BJ (cell line): Measurements from ENCODE around the gene CDHR3. TPM values are rescaled to one million over a fixed set of nuclear protein-coding genes. Genes with fewer than 3 reads are reported as not detected.

Experiments
- CTCF ChIA-PET: fragments of 350-600 bp; formaldehyde crosslinking; extraction: SDS; loops from one replicate; lab custom pipeline; 2021; ENCODE audit warnings: antibody characterized with exemption, inconsistent platforms; lab: Yijun Ruan, JAX
- POLR2A ChIA-PET: fragments of 300-600 bp; sonication (Branson Sonifier 250); formaldehyde crosslinking; extraction: SDS; loops from one replicate; lab custom pipeline; 2021; ENCODE audit warnings: antibody characterized with exemption; lab: Charles Lee
- DNase-seq: peaks from one replicate; pipeline ENCODE4 v3.0.0-alpha.2; 2011; ENCODE audit warnings: low read depth
- H3K27me3 ChIP-seq: 2 replicates; pipeline ENCODE4 v1.6.0; 2011; ENCODE audit warnings: low read length; ENCODE audit not compliant: control insufficient read depth, insufficient read depth
- H3K36me3 ChIP-seq: 2 replicates; pipeline ENCODE4 v1.5.1; 2011; ENCODE audit warnings: low read length; ENCODE audit not compliant: control insufficient read depth, insufficient read depth
- H3K4me3 ChIP-seq: 2 replicates; pipeline ENCODE4 v1.5.1; 2011; ENCODE audit warnings: low read depth, mild to moderate bottlenecking, control low read depth, low read length
- polyA plus RNA-seq: library from polyadenylated mRNA; depleted of rRNA; stranded (reverse); fragments of >200 nt; gene quantifications from 2 replicates; pipeline ENCODE4 v1.2.3, GENCODE V29; 2011
- TF ChIP-seq, protein P1 (sequence below): IDR thresholded peaks from 2 replicates; pipeline ENCODE4 v1.5.1; 2011; ENCODE audit warnings: low read depth, mild to moderate bottlenecking, control low read depth, inconsistent platforms, low read length, moderate library complexity; ENCODE audit not compliant: insufficient read depth

CDHR3 gene
- polyA plus RNA-seq, 1 experiment, result 2.9 TPM

DNA sequence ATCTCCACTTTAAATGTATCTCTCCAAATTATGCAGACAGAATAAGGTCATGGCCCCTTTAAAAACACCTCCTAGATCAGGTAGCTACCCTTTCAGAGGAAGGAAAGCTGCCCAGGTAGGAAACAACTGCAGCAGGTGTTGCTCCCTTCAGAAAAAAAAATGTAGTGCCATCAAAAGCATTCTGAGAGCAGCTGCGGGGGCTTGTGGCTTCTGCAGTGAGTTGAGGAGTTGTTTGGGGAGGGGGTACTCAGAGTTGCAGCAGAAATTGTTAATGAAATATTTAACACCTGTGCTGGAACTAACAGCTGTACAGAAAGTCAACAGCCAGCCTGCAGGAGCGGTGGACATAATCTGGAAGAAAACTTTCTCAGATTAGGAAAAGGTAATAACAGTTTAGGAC, 24.0 kb downstream of the CDHR3 start:
- POLR2A ChIA-PET, result no interaction called here
- CTCF ChIA-PET, result interaction anchor here (0.7 kb wide), 1 partner anchor 10 kb away, joined by 3 read pairs; no protein-coding TSS in a partner anchor
- peaks cover 13% of the 10 kb centered on the region for H3K27me3 ChIP-seq
- no peak overlapping the region for H3K4me3 ChIP-seq
- TF ChIP-seq, protein P1, sequence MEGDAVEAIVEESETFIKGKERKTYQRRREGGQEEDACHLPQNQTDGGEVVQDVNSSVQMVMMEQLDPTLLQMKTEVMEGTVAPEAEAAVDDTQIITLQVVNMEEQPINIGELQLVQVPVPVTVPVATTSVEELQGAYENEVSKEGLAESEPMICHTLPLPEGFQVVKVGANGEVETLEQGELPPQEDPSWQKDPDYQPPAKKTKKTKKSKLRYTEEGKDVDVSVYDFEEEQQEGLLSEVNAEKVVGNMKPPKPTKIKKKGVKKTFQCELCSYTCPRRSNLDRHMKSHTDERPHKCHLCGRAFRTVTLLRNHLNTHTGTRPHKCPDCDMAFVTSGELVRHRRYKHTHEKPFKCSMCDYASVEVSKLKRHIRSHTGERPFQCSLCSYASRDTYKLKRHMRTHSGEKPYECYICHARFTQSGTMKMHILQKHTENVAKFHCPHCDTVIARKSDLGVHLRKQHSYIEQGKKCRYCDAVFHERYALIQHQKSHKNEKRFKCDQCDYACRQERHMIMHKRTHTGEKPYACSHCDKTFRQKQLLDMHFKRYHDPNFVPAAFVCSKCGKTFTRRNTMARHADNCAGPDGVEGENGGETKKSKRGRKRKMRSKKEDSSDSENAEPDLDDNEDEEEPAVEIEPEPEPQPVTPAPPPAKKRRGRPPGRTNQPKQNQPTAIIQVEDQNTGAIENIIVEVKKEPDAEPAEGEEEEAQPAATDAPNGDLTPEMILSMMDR, result no peak
- no peaks in the 10 kb centered on the region for H3K36me3 ChIP-seq
- no peak for DNase-seq

- TF ChIP-seq, protein P1, result no peak
- DNase-seq, result no peak
- CTCF ChIA-PET, result interaction anchor here (0.9 kb wide), 1 partner anchor 328 kb away, joined by 3 read pairs; no protein-coding TSS in a partner anchor
- peaks cover 13% of the 10 kb centered on the region for H3K27me3 ChIP-seq
- POLR2A ChIA-PET, result no interaction called here
- no peaks in the 10 kb centered on the region for H3K36me3 ChIP-seq
- no peak overlapping the region for H3K4me3 ChIP-seq
These were observed 25.2 kb downstream of the CDHR3 start for GRCh38 chr7:105988276-105988675.

- ChIA-PET POLR2A (no interaction called here), CTCF (interaction anchor here (0.9 to 1.8 kb wide), 4 partner anchors 13 to 329 kb away, joined by 3 to 10 read pairs (median 4); no protein-coding TSS in a partner anchor)
- DNase-seq, result no peak
- H3K36me3 ChIP-seq, result no peaks in the 10 kb centered on the region
- H3K4me3 ChIP-seq, result no peak overlapping the region
- peaks cover 10% of the 10 kb centered on the region for H3K27me3 ChIP-seq
- TF ChIP-seq, protein P1, result no peak
These were observed 26.1 kb downstream of the CDHR3 start for GRCh38 chr7:105989191-105989590.

DNA sequence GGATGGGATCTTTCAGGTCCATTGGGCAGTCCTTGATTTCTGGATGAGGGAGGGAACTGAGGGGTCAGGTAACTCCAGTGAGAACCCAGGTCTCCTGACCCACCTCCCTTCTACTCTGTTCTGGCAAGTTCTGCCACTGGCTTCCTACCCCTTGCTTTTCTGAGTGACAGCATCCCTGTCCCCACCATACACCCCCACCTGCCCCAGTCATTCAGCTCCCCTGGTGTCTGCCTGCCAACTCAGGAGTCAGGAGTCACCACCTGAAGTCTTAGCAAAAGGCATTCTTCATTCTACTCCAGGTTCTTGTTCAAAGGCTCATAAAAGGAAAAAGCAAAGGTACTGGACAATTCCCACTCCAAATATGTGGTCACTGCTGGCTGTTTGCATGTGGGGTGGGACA, 26.6 kb downstream of the CDHR3 start:
- Histone ChIP-seq H3K36me3 (no peaks in the 10 kb centered on the region), H3K4me3 (no peak overlapping the region), H3K27me3 (peaks cover 10% of the 10 kb centered on the region; the same call in 1 of the 2 replicates)
- POLR2A ChIA-PET, result no interaction called here
- CTCF ChIA-PET, result interaction anchor here (1.0 to 1.8 kb wide), 4 partner anchors 14 to 229 kb away, joined by 3 to 10 read pairs (median 5); no protein-coding TSS in a partner anchor
- DNase-seq, result no peak
- TF ChIP-seq, protein P1, result no peak

- no peak for DNase-seq
- TF ChIP-seq, protein P1, result no peak
- Histone ChIP-seq H3K36me3 (no peaks in the 10 kb centered on the region), H3K4me3 (no peak overlapping the region), H3K27me3 (peaks cover 8% of the 10 kb centered on the region; the same call in 1 of the 2 replicates)
- CTCF ChIA-PET, result interaction anchor here (1.0 to 1.8 kb wide), 5 partner anchors 14 to 229 kb away, joined by 3 to 10 read pairs (median 4); no protein-coding TSS in a partner anchor
- POLR2A ChIA-PET, result no interaction called here
These were observed 27.1 kb downstream of the CDHR3 start for GRCh38 chr7:105990141-105990540.
